ENCODE results near the gene SSBP4.

Gene SSBP4

GRCh38 chr19:18443406-18443805 lies 24.2 kb downstream of the SSBP4 start:
- Histone ChIP-seq H3K27ac (ENCODE audit: low read depth, low read length) (no peak overlapping the region), H4K20me1 (ENCODE audit: control insufficient read depth, insufficient read depth, low read depth, low read length) (no peaks in the 10 kb centered on the region), H3K4me2 (ENCODE audit: low read length) (no peak overlapping the region), H3K4me3 (ENCODE audit: low read length) (no peak overlapping the region), H3K27me3 (ENCODE audit: control insufficient read depth, low read length) (no peaks in the 10 kb centered on the region), H3K9me3 (ENCODE audit: control insufficient read depth, insufficient read depth, low read length) (no peaks in the 10 kb centered on the region), H3K4me1 (ENCODE audit: control insufficient read depth, low read length) (peaks cover 6% of the 10 kb centered on the region; the same call in 1 of the 2 replicates), H3K36me3 (ENCODE audit: control insufficient read depth, low read length) (peaks cover 28% of the 10 kb centered on the region), H3K9me2 (replicated peaks; ENCODE audit: control insufficient read depth, low read length) (no peaks in the 10 kb centered on the region), H3F3A (ENCODE audit: control insufficient read depth, insufficient read depth) (peaks cover 12% of the 10 kb centered on the region; the same call in 1 of the 2 replicates), H3K79me2 (ENCODE audit: control insufficient read depth, low read length) (no peaks in the 10 kb centered on the region)
- no peak for TF ChIP-seq EZH2phosphoT487 (IDR thresholded peaks at IDR 0.05; ENCODE audit: borderline replicate concordance, low read length)

GRCh38 chr19:18443831-18444230 lies 24.6 kb downstream of the SSBP4 start:
- H3K79me2 ChIP-seq (ENCODE audit: control insufficient read depth, low read length) = no peaks in the 10 kb centered on the region
- H3K27me3 ChIP-seq (ENCODE audit: control insufficient read depth, low read length) = no peaks in the 10 kb centered on the region
- no peaks in the 10 kb centered on the region for H3K9me2 ChIP-seq (replicated peaks; ENCODE audit: control insufficient read depth, low read length)
- TF ChIP-seq CTCF (IDR thresholded peaks at IDR 0.05; ENCODE audit: low read depth, low read length, poor library complexity, severe bottlenecking) (no peak), EZH2phosphoT487 (IDR thresholded peaks at IDR 0.05; ENCODE audit: borderline replicate concordance, low read length) (no peak)
- H3K36me3 ChIP-seq (ENCODE audit: control insufficient read depth, low read length) = peaks cover 30% of the 10 kb centered on the region
- H3K4me1 ChIP-seq (ENCODE audit: control insufficient read depth, low read length) = peaks cover 6% of the 10 kb centered on the region; the same call in 1 of the 2 replicates
- no peaks in the 10 kb centered on the region for H3K9me3 ChIP-seq (ENCODE audit: control insufficient read depth, insufficient read depth, low read length)
- no peaks in the 10 kb centered on the region for H4K20me1 ChIP-seq (ENCODE audit: control insufficient read depth, insufficient read depth, low read depth, low read length)
- no peak overlapping the region for H3K4me3 ChIP-seq (ENCODE audit: low read length)
- H3K27ac ChIP-seq (ENCODE audit: low read depth, low read length) = no peak overlapping the region
- H3K4me2 ChIP-seq (ENCODE audit: low read length) = no peak overlapping the region
- H3F3A ChIP-seq (ENCODE audit: control insufficient read depth, insufficient read depth) = peaks cover 12% of the 10 kb centered on the region; the same call in 1 of the 2 replicates

DNA sequence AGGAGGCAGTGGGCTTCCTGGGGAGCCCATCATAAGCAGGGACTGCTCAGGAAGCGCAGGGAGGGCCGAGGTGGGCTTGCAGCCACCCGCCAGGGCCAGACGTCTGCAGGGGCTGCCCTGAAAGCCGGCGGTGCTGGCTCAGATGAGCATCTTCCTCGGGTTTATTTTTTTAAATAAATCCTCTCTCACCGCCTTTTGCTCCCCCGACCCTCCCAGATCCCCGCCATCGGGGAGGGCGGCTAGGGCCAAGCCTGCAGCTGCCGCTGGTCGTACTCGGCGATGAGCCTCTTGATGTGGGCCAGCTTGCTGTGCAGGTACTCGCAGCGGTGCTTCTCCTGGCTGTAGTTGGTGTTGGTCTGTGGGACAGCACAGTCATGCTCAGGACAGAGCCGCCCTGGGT lies 25.3 kb downstream of the SSBP4 start:
- Histone ChIP-seq H3K27ac (ENCODE audit: low read depth, low read length) (no peak overlapping the region), H3K4me1 (ENCODE audit: control insufficient read depth, low read length) (peaks cover 3% of the 10 kb centered on the region; the same call in 1 of the 2 replicates), H3K36me3 (ENCODE audit: control insufficient read depth, low read length) (peaks cover 36% of the 10 kb centered on the region), H3K9me2 (replicated peaks; ENCODE audit: control insufficient read depth, low read length) (no peaks in the 10 kb centered on the region), H3K9me3 (ENCODE audit: control insufficient read depth, insufficient read depth, low read length) (no peaks in the 10 kb centered on the region), H3K4me2 (ENCODE audit: low read length) (no peak overlapping the region), H3F3A (ENCODE audit: control insufficient read depth, insufficient read depth) (peaks cover 8% of the 10 kb centered on the region; the same call in 1 of the 2 replicates), H3K79me2 (ENCODE audit: control insufficient read depth, low read length) (no peaks in the 10 kb centered on the region), H3K27me3 (ENCODE audit: control insufficient read depth, low read length) (no peaks in the 10 kb centered on the region), H3K4me3 (ENCODE audit: low read length) (no peak overlapping the region), H4K20me1 (ENCODE audit: control insufficient read depth, insufficient read depth, low read depth, low read length) (no peaks in the 10 kb centered on the region)
- no peak for TF ChIP-seq CTCF (IDR thresholded peaks at IDR 0.05; ENCODE audit: low read depth, low read length, poor library complexity, severe bottlenecking)
- no peak for TF ChIP-seq EZH2phosphoT487 (IDR thresholded peaks at IDR 0.05; ENCODE audit: borderline replicate concordance, low read length)

GRCh38 chr19:18445262-18445948 lies 26.2 kb downstream of the SSBP4 start:
- Histone ChIP-seq H4K20me1 (ENCODE audit: control insufficient read depth, insufficient read depth, low read depth, low read length) (no peaks in the 10 kb centered on the region), H3K79me2 (ENCODE audit: control insufficient read depth, low read length) (no peaks in the 10 kb centered on the region), H3K4me1 (ENCODE audit: control insufficient read depth, low read length) (no peaks in the 10 kb centered on the region), H3K9me2 (replicated peaks; ENCODE audit: control insufficient read depth, low read length) (no peaks in the 10 kb centered on the region), H3F3A (ENCODE audit: control insufficient read depth, insufficient read depth) (peaks cover 3% of the 10 kb centered on the region; the same call in 1 of the 2 replicates), H3K27ac (ENCODE audit: low read depth, low read length) (no peak overlapping the region), H3K27me3 (ENCODE audit: control insufficient read depth, low read length) (no peaks in the 10 kb centered on the region), H3K4me3 (ENCODE audit: low read length) (no peak overlapping the region), H3K36me3 (ENCODE audit: control insufficient read depth, low read length) (peaks cover 45% of the 10 kb centered on the region), H3K9me3 (ENCODE audit: control insufficient read depth, insufficient read depth, low read length) (no peaks in the 10 kb centered on the region), H3K4me2 (ENCODE audit: low read length) (no peak overlapping the region)
- TF ChIP-seq CTCF (IDR thresholded peaks at IDR 0.05; ENCODE audit: low read depth, low read length, poor library complexity, severe bottlenecking) (no peak), EZH2phosphoT487 (IDR thresholded peaks at IDR 0.05; ENCODE audit: borderline replicate concordance, low read length) (no peak)
